Hepatocyte (in vitro differentiated cells): Measurements from ENCODE around the gene LYPD8. TPM values are rescaled to one million over a fixed set of nuclear protein-coding genes. Genes with fewer than 3 reads are reported as not detected.

Source experiments
- DNase-seq: peaks from one replicate; pipeline ENCODE4 v3.0.0-alpha.2; 2016; ENCODE audit warnings: low spot score
- H2AFZ ChIP-seq: fragments of 200-600 bp; sonication (generic); 2 replicates; pipeline ENCODE4 v1.6.0; 2016; ENCODE audit warnings: antibody characterized with exemption, mild to moderate bottlenecking
- H3K27ac ChIP-seq: fragments of 200-600 bp; sonication (generic); 2 replicates; pipeline ENCODE4 v1.5.1; 2016; ENCODE audit warnings: mild to moderate bottlenecking
- H3K27me3 ChIP-seq: fragments of 200-600 bp; sonication (generic); 2 replicates; pipeline ENCODE4 v1.6.1; 2016
- H3K36me3 ChIP-seq: fragments of 200-600 bp; sonication (generic); replicated peaks from 2 replicates; pipeline ENCODE4 v1.5.1; 2016; ENCODE audit warnings: low read depth; ENCODE audit not compliant: insufficient read depth
- H3K4me1 ChIP-seq: fragments of 200-600 bp; sonication (generic); 2 replicates; pipeline ENCODE4 v1.5.1; 2016; ENCODE audit warnings: mild to moderate bottlenecking, moderate library complexity; ENCODE audit not compliant: insufficient read depth
- H3K4me2 ChIP-seq: fragments of 200-600 bp; sonication (generic); 2 replicates; pipeline ENCODE4 v1.6.0; 2016
- H3K4me3 ChIP-seq: fragments of 200-600 bp; sonication (generic); 2 replicates; pipeline ENCODE4 v1.5.1; 2016; ENCODE audit warnings: mild to moderate bottlenecking
- H3K79me2 ChIP-seq: fragments of 200-600 bp; sonication (generic); 2 replicates; pipeline ENCODE4 v1.6.0; 2017; ENCODE audit warnings: mild to moderate bottlenecking
- H3K9me2 ChIP-seq: fragments of 200-600 bp; sonication (generic); replicated peaks from 2 replicates; pipeline ENCODE4 v1.6.0; 2017; ENCODE audit warnings: mild to moderate bottlenecking; ENCODE audit not compliant: insufficient read depth
- H3K9me3 ChIP-seq: fragments of 200-600 bp; sonication (generic); 2 replicates; pipeline ENCODE4 v1.5.1; 2016; ENCODE audit warnings: low read depth, mild to moderate bottlenecking
- H4K20me1 ChIP-seq: fragments of 200-600 bp; sonication (generic); 2 replicates; pipeline ENCODE4 v1.6.0; 2016; ENCODE audit warnings: mild to moderate bottlenecking; ENCODE audit not compliant: insufficient read depth, poor library complexity, severe bottlenecking
- EZH2 ChIP-seq: fragments of 200-600 bp; sonication (generic); IDR thresholded peaks from 2 replicates; pipeline ENCODE4 v1.6.1; 2016; ENCODE audit warnings: antibody characterized with exemption, mild to moderate bottlenecking, borderline replicate concordance
- EZH2phosphoT487 ChIP-seq: fragments of 200-600 bp; sonication (generic); IDR thresholded peaks from one replicate; pipeline ENCODE4 v1.6.1; 2018; ENCODE audit warnings: antibody characterized with exemption, mild to moderate bottlenecking, low read depth, moderate library complexity; ENCODE audit not compliant: unreplicated experiment, severe bottlenecking
- WGBS: methylation state at CpG from one replicate; pipeline ENCODE4 v1.1.6; 2016; ENCODE audit warnings: low lambda C conversion rate; ENCODE audit errors: missing lambda C conversion rate; 5-methylcytosine and 5-hydroxymethylcytosine counted together
- polyA plus RNA-seq: library from polyadenylated mRNA; unstranded; fragments of >200 nt; fragmentation: Nextera tagmentation; extraction: Ambion mirVana; gene quantifications from 2 replicates; pipeline ENCODE4 v1.2.1, GENCODE V29; 2016
- total RNA-seq: library from RNA; depleted of rRNA; stranded (reverse); fragments of >200 nt; gene quantifications from 2 replicates; pipeline ENCODE4 v1.2.3, GENCODE V29; 2014
- TF ChIP-seq, protein P1 (sequence below): fragments of 200-600 bp; sonication (generic); IDR thresholded peaks from 2 replicates; pipeline ENCODE4 v1.5.1; 2016; ENCODE audit warnings: antibody characterized with exemption, mild to moderate bottlenecking; ENCODE audit not compliant: poor library complexity

LYPD8 gene
- total and polyA plus RNA-seq, 2 experiments from 2014 or later, result not detected

- Histone ChIP-seq H3K27ac (no peak overlapping the region), H3K9me2 (no peaks in the 10 kb centered on the region), H3K36me3 (no peaks in the 10 kb centered on the region), H4K20me1 (no peaks in the 10 kb centered on the region), H3K27me3 (no peaks in the 10 kb centered on the region), H3K4me2 (no peak overlapping the region), H3K79me2 (no peaks in the 10 kb centered on the region), H3K9me3 (no peaks in the 10 kb centered on the region), H2AFZ (no peak overlapping the region), H3K4me1 (no peaks in the 10 kb centered on the region), H3K4me3 (no peak overlapping the region)
- WGBS, result 59% methylated on average over 16 of the region's 16 CpGs
- DNase-seq, result no peak
- TF ChIP-seq EZH2, result no peak
- TF ChIP-seq, protein P1, sequence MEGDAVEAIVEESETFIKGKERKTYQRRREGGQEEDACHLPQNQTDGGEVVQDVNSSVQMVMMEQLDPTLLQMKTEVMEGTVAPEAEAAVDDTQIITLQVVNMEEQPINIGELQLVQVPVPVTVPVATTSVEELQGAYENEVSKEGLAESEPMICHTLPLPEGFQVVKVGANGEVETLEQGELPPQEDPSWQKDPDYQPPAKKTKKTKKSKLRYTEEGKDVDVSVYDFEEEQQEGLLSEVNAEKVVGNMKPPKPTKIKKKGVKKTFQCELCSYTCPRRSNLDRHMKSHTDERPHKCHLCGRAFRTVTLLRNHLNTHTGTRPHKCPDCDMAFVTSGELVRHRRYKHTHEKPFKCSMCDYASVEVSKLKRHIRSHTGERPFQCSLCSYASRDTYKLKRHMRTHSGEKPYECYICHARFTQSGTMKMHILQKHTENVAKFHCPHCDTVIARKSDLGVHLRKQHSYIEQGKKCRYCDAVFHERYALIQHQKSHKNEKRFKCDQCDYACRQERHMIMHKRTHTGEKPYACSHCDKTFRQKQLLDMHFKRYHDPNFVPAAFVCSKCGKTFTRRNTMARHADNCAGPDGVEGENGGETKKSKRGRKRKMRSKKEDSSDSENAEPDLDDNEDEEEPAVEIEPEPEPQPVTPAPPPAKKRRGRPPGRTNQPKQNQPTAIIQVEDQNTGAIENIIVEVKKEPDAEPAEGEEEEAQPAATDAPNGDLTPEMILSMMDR, result no peak
- TF ChIP-seq EZH2phosphoT487, result no peak
Measured at GRCh38 chr1:248739572-248740205, 15.9 kb downstream of the LYPD8 start.

- Histone ChIP-seq H3K27me3 (no peaks in the 10 kb centered on the region), H3K36me3 (no peaks in the 10 kb centered on the region), H3K9me3 (no peaks in the 10 kb centered on the region), H3K27ac (no peak overlapping the region), H3K79me2 (no peaks in the 10 kb centered on the region), H3K4me3 (no peak overlapping the region), H4K20me1 (no peaks in the 10 kb centered on the region), H3K4me2 (no peak overlapping the region), H3K4me1 (no peaks in the 10 kb centered on the region), H3K9me2 (no peaks in the 10 kb centered on the region), H2AFZ (no peak overlapping the region)
- no peak for DNase-seq
- WGBS, result 61% methylated on average over 6 of the region's 6 CpGs
- TF ChIP-seq EZH2phosphoT487 (no peak), EZH2 (no peak)
- TF ChIP-seq, protein P1, result no peak
Measured at GRCh38 chr1:248737457-248737856, 18.1 kb downstream of the LYPD8 start.

DNA sequence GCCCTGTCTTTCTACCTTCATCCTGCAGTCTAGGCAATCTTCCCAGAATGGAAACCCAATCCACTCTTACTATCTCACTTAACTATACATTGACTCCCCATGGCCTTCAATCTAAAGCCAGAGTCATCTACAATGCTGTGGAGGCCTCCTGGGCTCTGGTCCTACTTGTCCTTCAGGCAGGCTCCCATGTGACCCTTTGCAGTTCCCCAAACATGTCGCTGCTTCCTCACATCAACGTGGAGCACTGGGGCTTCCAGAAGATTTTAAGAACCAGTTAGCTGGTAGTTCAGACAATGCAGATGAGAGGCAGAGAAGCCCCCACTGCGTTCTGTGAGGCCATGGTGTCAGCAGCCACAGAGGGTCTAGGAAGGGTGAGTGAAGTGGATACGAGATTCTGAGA lies 18.6 kb downstream of the LYPD8 start:
- no peaks in the 10 kb centered on the region for H3K9me2 ChIP-seq
- no peak overlapping the region for H2AFZ ChIP-seq
- WGBS, result 35% methylated on average over 4 of the region's 4 CpGs
- no peak for TF ChIP-seq EZH2
- no peak for TF ChIP-seq EZH2phosphoT487
- TF ChIP-seq, protein P1, result no peak
- no peaks in the 10 kb centered on the region for H3K4me1 ChIP-seq
- no peak for DNase-seq
- H3K9me3 ChIP-seq, result no peaks in the 10 kb centered on the region
- no peak overlapping the region for H3K4me3 ChIP-seq
- H3K27me3 ChIP-seq, result no peaks in the 10 kb centered on the region
- no peaks in the 10 kb centered on the region for H3K79me2 ChIP-seq
- H4K20me1 ChIP-seq, result no peaks in the 10 kb centered on the region
- H3K4me2 ChIP-seq, result no peak overlapping the region
- H3K27ac ChIP-seq, result no peak overlapping the region
- no peaks in the 10 kb centered on the region for H3K36me3 ChIP-seq
